GM06990 (cell line): ENCODE results near the gene CLNK.

Source experiments
- DNase-seq: peaks from one replicate; pipeline ENCODE4 v3.0.0-alpha.2; 2011; ENCODE audit not compliant: insufficient read length; ENCODE audit errors: extremely low read depth
- H3K27me3 ChIP-seq: replicated peaks from 2 replicates; pipeline ENCODE4 v1.6.0; 2011; ENCODE audit warnings: low read length; ENCODE audit not compliant: control insufficient read depth, insufficient read depth
- H3K36me3 ChIP-seq: 2 replicates; pipeline ENCODE4 v1.5.1; 2011; ENCODE audit warnings: low read length; ENCODE audit not compliant: control insufficient read depth, insufficient read depth
- H3K4me3 ChIP-seq: replicated peaks from 2 replicates; pipeline ENCODE4 v1.5.1; 2011; ENCODE audit warnings: low read depth, mild to moderate bottlenecking, control low read depth, low read length
- TF ChIP-seq, protein P1 (sequence below): IDR thresholded peaks from 2 replicates; pipeline ENCODE4 v1.5.1; 2011; ENCODE audit warnings: low read length, control low read depth, mild to moderate bottlenecking, inconsistent platforms; ENCODE audit not compliant: insufficient read depth, poor library complexity, severe bottlenecking

CLNK gene

DNA sequence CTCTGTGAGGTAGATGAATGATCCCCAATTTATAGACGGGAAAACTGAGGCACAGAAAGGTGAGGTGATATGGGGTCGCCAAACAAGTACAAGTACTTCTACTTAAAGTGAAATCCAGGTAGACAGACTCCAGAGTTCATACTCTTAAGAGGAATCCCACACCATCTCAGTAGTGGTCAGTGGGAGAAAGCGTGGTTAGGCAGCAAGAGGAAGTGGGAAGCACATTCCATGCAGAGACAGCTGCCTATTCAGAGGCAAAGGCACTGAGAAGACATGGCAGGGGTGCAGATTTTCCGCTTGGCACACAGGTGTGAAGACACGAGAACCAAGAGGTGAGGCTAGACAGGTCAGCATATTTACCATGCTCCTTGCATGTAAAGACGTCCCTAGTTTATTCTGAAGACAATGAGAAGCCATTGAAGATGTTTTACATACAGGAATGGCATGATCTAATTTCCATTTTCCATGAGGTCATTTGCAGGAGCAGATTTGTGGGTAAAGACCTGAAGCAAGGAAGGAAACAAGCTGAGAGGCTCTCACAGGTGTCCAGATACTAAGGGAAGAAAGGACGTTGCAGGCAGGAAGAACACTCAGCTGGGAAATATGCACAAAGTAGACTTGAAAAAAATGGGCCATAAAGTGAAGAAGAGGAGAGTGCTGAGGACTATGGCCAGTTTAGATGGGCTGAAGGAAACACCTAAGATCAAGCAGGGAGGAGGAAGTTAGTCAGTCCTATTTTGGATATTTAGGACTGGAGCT is 17.3 kb upstream of the CLNK start:
- H3K27me3 ChIP-seq, result no peaks in the 10 kb centered on the region
- no peak overlapping the region for H3K4me3 ChIP-seq
- no peaks in the 10 kb centered on the region for H3K36me3 ChIP-seq
- no peak for DNase-seq
- TF ChIP-seq, protein P1, sequence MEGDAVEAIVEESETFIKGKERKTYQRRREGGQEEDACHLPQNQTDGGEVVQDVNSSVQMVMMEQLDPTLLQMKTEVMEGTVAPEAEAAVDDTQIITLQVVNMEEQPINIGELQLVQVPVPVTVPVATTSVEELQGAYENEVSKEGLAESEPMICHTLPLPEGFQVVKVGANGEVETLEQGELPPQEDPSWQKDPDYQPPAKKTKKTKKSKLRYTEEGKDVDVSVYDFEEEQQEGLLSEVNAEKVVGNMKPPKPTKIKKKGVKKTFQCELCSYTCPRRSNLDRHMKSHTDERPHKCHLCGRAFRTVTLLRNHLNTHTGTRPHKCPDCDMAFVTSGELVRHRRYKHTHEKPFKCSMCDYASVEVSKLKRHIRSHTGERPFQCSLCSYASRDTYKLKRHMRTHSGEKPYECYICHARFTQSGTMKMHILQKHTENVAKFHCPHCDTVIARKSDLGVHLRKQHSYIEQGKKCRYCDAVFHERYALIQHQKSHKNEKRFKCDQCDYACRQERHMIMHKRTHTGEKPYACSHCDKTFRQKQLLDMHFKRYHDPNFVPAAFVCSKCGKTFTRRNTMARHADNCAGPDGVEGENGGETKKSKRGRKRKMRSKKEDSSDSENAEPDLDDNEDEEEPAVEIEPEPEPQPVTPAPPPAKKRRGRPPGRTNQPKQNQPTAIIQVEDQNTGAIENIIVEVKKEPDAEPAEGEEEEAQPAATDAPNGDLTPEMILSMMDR, result no peak

DNA sequence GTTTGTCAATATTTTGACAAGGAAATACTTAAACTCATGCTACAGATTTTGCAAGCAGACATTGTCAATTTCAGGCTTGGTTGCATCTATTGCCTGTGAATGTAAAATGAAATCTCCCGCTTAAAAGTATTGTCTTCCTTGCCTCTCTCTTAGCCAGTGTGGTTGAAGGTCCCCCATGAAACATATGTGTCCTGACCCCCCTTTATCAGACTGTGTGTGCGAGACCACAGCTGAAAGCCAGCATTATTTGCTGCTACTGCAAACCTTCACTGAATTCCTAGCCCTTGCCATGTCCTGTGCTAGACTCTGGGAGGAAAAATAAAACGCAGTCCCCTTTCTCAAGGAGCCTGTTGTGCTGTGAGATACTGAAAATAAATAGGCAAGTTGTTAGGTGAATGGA is 16.6 kb upstream of the CLNK start:
- DNase-seq, result no peak
- Histone ChIP-seq H3K27me3 (no peaks in the 10 kb centered on the region), H3K4me3 (no peak overlapping the region), H3K36me3 (no peaks in the 10 kb centered on the region)
- TF ChIP-seq, protein P1, result no peak

DNA sequence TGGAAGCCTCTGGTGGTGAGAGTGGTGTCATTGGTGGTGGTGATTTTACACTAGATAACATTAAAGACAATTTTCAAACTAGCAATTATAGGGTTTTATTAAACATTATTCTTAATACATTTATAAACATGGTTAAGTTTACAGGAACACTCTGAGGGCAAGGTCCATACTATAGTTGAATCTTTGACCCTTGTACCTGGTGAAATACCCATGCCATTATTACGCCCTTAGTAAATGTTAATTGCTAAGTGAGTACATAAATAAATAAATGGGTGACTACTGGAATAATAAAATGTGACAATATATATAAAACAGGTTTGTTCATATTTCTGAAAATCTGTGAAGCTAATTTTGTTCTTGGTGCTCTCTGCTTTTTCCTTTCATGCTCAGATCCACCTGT is 13.6 kb upstream of the CLNK start:
- H3K27me3 ChIP-seq, result no peaks in the 10 kb centered on the region
- no peak overlapping the region for H3K4me3 ChIP-seq
- no peaks in the 10 kb centered on the region for H3K36me3 ChIP-seq
- TF ChIP-seq, protein P1, result no peak
- no peak for DNase-seq

DNA sequence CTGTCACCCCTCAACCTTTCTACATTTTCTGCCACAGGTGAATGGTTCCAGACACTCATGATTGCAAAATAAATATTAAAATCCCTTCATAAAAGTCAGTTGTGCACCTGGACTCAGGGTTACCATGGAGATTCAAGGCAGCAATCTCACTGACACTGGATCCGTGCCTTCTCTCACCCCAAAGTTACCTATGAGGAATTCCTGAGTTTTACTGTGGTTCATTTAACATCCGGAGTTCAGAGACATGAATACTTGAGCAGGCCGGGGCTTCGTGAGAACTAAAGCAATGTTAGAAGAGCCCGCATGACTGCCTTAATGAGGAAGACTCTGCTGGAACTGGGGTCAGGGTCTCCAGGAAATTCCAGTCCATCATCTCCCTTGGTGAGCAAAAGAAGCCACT is 12.5 kb upstream of the CLNK start:
- TF ChIP-seq, protein P1, result no peak
- H3K36me3 ChIP-seq, result no peaks in the 10 kb centered on the region
- DNase-seq, result no peak
- H3K4me3 ChIP-seq, result no peak overlapping the region
- no peaks in the 10 kb centered on the region for H3K27me3 ChIP-seq

DNA sequence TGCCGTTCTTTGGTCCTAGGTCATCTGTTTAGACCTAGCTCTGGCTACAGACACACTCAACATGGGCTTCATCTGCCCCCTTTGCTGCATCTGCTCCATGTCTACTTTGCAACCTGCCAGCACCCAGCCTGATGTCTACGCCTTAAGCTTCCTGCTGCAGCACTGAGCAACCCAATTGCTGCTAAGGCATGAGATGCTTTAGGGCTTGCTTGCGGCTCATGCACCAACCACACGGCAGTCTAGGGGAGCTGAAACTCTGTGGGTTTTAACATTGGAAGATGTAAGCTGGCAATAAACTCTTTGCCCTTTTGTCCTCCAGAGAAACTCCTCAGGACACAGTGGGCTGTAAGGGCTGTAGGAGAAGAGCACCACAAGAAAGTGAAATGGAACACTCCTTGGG is 11.7 kb upstream of the CLNK start:
- TF ChIP-seq, protein P1, result no peak
- DNase-seq, result no peak

DNA sequence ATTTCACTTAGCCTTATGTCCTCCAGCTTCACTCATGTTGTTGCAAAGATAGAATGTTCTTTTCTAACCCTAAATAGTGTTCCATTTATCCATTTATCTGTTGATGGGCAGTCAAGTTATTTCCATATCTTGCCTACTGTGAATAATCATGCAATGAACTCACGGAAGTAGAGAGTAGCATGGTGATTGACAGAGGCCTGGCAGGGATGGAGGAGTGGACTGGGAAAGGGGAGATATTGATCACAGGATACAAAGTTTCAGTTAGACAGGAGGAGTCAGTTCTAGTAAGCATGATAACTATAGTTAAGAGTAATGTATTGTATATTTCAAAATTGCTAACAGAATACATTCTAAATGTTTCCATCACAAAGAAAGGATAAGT is 10.3 kb upstream of the CLNK start:
- Histone ChIP-seq H3K36me3 (no peaks in the 10 kb centered on the region), H3K27me3 (no peaks in the 10 kb centered on the region), H3K4me3 (no peak overlapping the region)
- TF ChIP-seq, protein P1, result no peak
- no peak for DNase-seq

More for the DNA sequence above, 11.7 kb upstream of the CLNK start:
- Histone ChIP-seq H3K27me3 (no peaks in the 10 kb centered on the region), H3K36me3 (no peaks in the 10 kb centered on the region), H3K4me3 (no peak overlapping the region)
